B cell (primary cell): Measurements from ENCODE around the gene GATA1. TPM values are rescaled to one million over a fixed set of nuclear protein-coding genes. Genes with fewer than 3 reads are reported as not detected.

ENCODE experiments used
- ATAC-seq: fragments of 200-7000 bp; cut with Tn5 transposase; one replicate; pipeline ENCODE4 v1.10.0; 2021; ENCODE audit warnings: low read depth, mild to moderate bottlenecking, moderate number of reproducible peaks, moderate library complexity
- CTCF ChIA-PET: fragments of 350-600 bp; sonication (Branson Sonifier 250); formaldehyde crosslinking; loops from one replicate; lab custom pipeline; 2021; ENCODE audit warnings: antibody characterized with exemption, inconsistent platforms; lab: Charles Lee
- POLR2A ChIA-PET: fragments of 350-600 bp; sonication (Branson Sonifier 250); formaldehyde crosslinking; loops from one replicate; lab custom pipeline; 2021; ENCODE audit warnings: antibody characterized with exemption; lab: Charles Lee
- DNase-seq: peaks from one replicate; pipeline ENCODE4 v3.0.0; 2013
- H2AFZ ChIP-seq: 2 replicates; pipeline ENCODE4 v1.6.1; 2012; ENCODE audit warnings: mild to moderate bottlenecking, low read depth, low read length; ENCODE audit not compliant: insufficient read depth, poor library complexity, severe bottlenecking
- H3K27ac ChIP-seq, 2 donors: 1 replicate in 1 of 2; 2 replicates in 1 of 2; pipeline ENCODE4 v1.5.1; 2012 to 2013; ENCODE audit warnings: low read length in 2 of 2, mild to moderate bottlenecking in 2 of 2, moderate library complexity in 1 of 2
- H3K27me3 ChIP-seq, 4 experiments: fragments of 200-600 bp in 1 of 4; sonication (generic) in 1 of 4; replicated peaks in 1 of 4; 1 replicate in 2 of 4; 2 replicates in 2 of 4; pipeline versions ENCODE4 v1.6.1 to v1.7.0; 2013 to 2016; ENCODE audit warnings: low read length in 3 of 4, mild to moderate bottlenecking in 2 of 4, mixed read lengths in 1 of 4, moderate library complexity in 1 of 4; ENCODE audit not compliant: insufficient read depth in 4 of 4, control insufficient read depth in 3 of 4; ENCODE audit errors: control extremely low read depth in 1 of 4
- H3K36me3 ChIP-seq, 2 experiments: replicated peaks in 1 of 2; 1 replicate in 1 of 2; 2 replicates in 1 of 2; pipeline versions ENCODE4 v1.6.1 to v1.7.1; 2013; ENCODE audit warnings: low read length in 1 of 2; ENCODE audit not compliant: insufficient read depth in 2 of 2, control insufficient read depth in 1 of 2; ENCODE audit errors: control extremely low read depth in 1 of 2, extremely low read depth in 1 of 2
- H3K4me1 ChIP-seq, 2 donors: fragments of 200-600 bp in 1 of 2; sonication (generic) in 1 of 2; 1 replicate in 1 of 2; 2 replicates in 1 of 2; pipeline versions ENCODE4 v1.5.1 to v1.6.1; 2013 to 2017; ENCODE audit warnings: low read length in 2 of 2; ENCODE audit not compliant: control insufficient read depth in 2 of 2, insufficient read depth in 2 of 2
- H3K4me2 ChIP-seq: replicated peaks from 2 replicates; pipeline ENCODE3; 2012; ENCODE audit warnings: mild to moderate bottlenecking, low read depth, low read length; ENCODE audit not compliant: poor library complexity, severe bottlenecking
- H3K4me3 ChIP-seq, 5 experiments: fragments of 200-600 bp in 1 of 5; sonication (generic) in 1 of 5; 1 replicate in 3 of 5; 2 replicates in 2 of 5; pipeline versions ENCODE4 v1.5.1 to v1.7.0; 2011 to 2016; ENCODE audit warnings: low read length in 4 of 5, mild to moderate bottlenecking in 4 of 5, low read depth in 2 of 5, control low read depth in 1 of 5, moderate library complexity in 1 of 5; ENCODE audit not compliant: insufficient read depth in 1 of 5; ENCODE audit errors: control extremely low read depth in 1 of 5, extremely low read depth in 1 of 5
- H3K79me2 ChIP-seq: fragments of 200-600 bp; sonication (generic); one replicate; pipeline ENCODE4 v1.6.0; 2016; ENCODE audit warnings: low read length; ENCODE audit not compliant: control insufficient read depth, insufficient read depth
- H3K9ac ChIP-seq: fragments of 200-600 bp; sonication (generic); 2 replicates; pipeline ENCODE4 v1.6.1; 2017; ENCODE audit warnings: mild to moderate bottlenecking, low read length, moderate library complexity
- H3K9me3 ChIP-seq, 3 donors: one replicate each; pipeline versions ENCODE4 v1.6.1 to v1.7.1; 2013; ENCODE audit warnings: low read length in 2 of 3; ENCODE audit not compliant: control insufficient read depth in 2 of 3, insufficient read depth in 1 of 3; ENCODE audit errors: control extremely low read depth in 1 of 3
- H4K20me1 ChIP-seq: 2 replicates; pipeline ENCODE4 v1.6.0; 2012; ENCODE audit warnings: mild to moderate bottlenecking, low read length; ENCODE audit not compliant: insufficient read depth, control insufficient read depth, poor library complexity, severe bottlenecking
- H3K27ac Mint-ChIP-seq: one replicate; pipeline ENCODE4 v1.8.0; 2021; ENCODE audit warnings: mixed read lengths
- H3K27me3 Mint-ChIP-seq: one replicate; pipeline ENCODE4 v1.8.0; 2021; ENCODE audit warnings: mixed read lengths
- H3K4me1 Mint-ChIP-seq: one replicate; pipeline ENCODE4 v1.8.0; 2021; ENCODE audit warnings: mixed read lengths
- H3K4me3 Mint-ChIP-seq: one replicate; pipeline ENCODE4 v1.8.0; 2021; ENCODE audit warnings: mixed read lengths
- H3K9me3 Mint-ChIP-seq: one replicate; pipeline ENCODE4 v1.8.0; 2022; ENCODE audit warnings: mixed read lengths; ENCODE audit not compliant: insufficient read depth
- EZH2 ChIP-seq: IDR thresholded peaks from 2 replicates; pipeline ENCODE4 v1.6.1; 2012; ENCODE audit warnings: borderline replicate concordance, low read depth, mild to moderate bottlenecking, moderate library complexity, low read length; ENCODE audit not compliant: insufficient read depth, poor library complexity, severe bottlenecking
- WGBS: methylation state at CpG from one replicate; pipeline ENCODE4 v1.1.5; 2013; ENCODE audit warnings: missing lambda C conversion rate; ENCODE audit not compliant: insufficient coverage; 5-methylcytosine and 5-hydroxymethylcytosine counted together
- intact Hi-C: fragments of 100-400 bp; cut with micrococcal nuclease; formaldehyde crosslinking; loops from one replicate; pipeline ENCODE4 v1.10.0; 2022
- polyA plus RNA-seq: library from polyadenylated mRNA; depleted of rRNA; stranded (reverse); fragments of >200 nt; gene quantifications from 2 replicates; pipeline ENCODE4 v1.2.3, GENCODE V29; 2012
- total RNA-seq, 2 donors: library from RNA; stranded (reverse); fragments of 120-200 nt in 1 of 2; gene quantifications; 1 replicate in 1 of 2; 2 replicates in 1 of 2; pipeline versions ENCODE4 v1.2.3 to v1.2.4, GENCODE V29; 2013 to 2022
- TF ChIP-seq, protein P1 (sequence below): fragments of 200-600 bp; IDR thresholded peaks from one replicate; pipeline ENCODE4 v1.8.0; 2022; ENCODE audit warnings: antibody characterized with exemption, mild to moderate bottlenecking

GATA1 gene
- total and polyA plus RNA-seq, 2 donors (not counting 1 experiment from before 2014, with no cell fraction given): not detected

DNA sequence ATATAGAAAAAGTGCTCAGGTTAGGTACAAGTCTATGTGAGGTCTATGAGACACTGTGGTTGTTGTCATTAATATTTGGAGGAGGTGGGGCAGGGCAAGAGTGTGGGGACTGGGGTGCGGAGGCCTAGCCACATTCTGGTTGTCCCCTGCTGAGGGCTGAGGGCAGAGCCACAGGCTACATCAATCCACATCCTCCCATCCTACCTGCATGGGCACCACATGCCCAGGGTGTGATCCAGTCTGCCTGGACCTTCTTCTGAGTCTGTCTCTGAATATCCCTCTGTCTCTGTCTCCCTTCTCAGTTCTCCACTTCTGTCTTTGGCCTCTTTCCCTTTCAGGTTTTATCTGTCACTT is 1.2 kb upstream of the GATA1 start:
- H3K4me3 ChIP-seq: no peak overlapping the region
- ChIA-PET POLR2A (no interaction called here), CTCF (interaction anchor here (1.4 kb wide), 1 partner anchor 9 kb away, joined by 3 read pairs; no protein-coding TSS in a partner anchor)
- WGBS: no CpG with 5 or more reads among the region's 1 CpG
- no peak overlapping the region for H3K4me2 ChIP-seq
- no peak overlapping the region for H3K9ac ChIP-seq
- Mint-ChIP-seq H3K9me3 (no peaks in the 10 kb centered on the region), H3K4me3 (no peak overlapping the region), H3K27me3 (peaks cover 12% of the 10 kb centered on the region), H3K27ac (no peak overlapping the region), H3K4me1 (no peaks in the 10 kb centered on the region)
- ATAC-seq (no peak), DNase-seq (no peak)
- H3K27me3 ChIP-seq: no peaks in the 10 kb centered on the region
- no peaks in the 10 kb centered on the region for H3K9me3 ChIP-seq
- no peak overlapping the region for H3K27ac ChIP-seq
- no peak overlapping the region for H2AFZ ChIP-seq
- H4K20me1 ChIP-seq: no peaks in the 10 kb centered on the region
- no peaks in the 10 kb centered on the region for H3K36me3 ChIP-seq
- intact Hi-C loops: no loop called here
- no peak for TF ChIP-seq EZH2
- TF ChIP-seq, protein P1, sequence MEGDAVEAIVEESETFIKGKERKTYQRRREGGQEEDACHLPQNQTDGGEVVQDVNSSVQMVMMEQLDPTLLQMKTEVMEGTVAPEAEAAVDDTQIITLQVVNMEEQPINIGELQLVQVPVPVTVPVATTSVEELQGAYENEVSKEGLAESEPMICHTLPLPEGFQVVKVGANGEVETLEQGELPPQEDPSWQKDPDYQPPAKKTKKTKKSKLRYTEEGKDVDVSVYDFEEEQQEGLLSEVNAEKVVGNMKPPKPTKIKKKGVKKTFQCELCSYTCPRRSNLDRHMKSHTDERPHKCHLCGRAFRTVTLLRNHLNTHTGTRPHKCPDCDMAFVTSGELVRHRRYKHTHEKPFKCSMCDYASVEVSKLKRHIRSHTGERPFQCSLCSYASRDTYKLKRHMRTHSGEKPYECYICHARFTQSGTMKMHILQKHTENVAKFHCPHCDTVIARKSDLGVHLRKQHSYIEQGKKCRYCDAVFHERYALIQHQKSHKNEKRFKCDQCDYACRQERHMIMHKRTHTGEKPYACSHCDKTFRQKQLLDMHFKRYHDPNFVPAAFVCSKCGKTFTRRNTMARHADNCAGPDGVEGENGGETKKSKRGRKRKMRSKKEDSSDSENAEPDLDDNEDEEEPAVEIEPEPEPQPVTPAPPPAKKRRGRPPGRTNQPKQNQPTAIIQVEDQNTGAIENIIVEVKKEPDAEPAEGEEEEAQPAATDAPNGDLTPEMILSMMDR: no peak
- no peaks in the 10 kb centered on the region for H3K4me1 ChIP-seq
- no peaks in the 10 kb centered on the region for H3K79me2 ChIP-seq

DNA sequence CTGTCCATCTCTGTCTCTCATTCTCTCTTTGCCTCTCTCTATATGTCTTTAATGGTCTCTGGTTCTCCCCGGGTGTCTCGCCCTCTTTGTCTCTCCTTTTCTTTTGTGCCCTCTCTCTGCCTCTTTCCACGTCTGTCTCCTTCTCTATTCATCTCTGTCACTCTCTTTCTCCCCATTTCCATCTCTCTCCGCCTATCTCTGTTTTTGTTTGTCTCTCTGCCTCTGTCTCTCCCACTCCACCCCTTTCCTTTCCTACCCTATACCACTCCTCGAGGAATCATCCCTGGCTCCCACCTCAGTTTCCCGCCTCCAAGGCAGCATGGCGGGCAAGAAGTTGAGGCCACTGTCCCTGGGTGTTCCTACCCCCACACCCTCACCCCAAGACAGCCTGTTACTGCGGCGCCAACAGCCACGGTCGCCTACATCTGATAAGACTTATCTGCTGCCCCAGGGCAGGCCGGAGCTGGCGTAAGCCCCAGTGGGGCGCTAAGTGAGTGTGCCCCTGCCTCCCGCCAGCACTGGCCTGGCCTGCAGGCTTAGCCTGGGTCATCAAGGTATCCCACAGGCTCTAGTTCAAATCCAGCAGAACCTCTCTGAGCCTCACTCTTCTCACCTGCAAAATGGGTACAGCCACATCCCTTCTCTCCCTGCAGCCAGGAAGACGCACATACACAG is 713 bp upstream of the GATA1 start:
- no peaks in the 10 kb centered on the region for H3K4me1 Mint-ChIP-seq
- Histone ChIP-seq H3K9me3 (no peaks in the 10 kb centered on the region), H3K27me3 (no peaks in the 10 kb centered on the region), H3K4me2 (no peak overlapping the region), H3K27ac (no peak overlapping the region), H4K20me1 (no peaks in the 10 kb centered on the region), H3K9ac (no peak overlapping the region), H3K4me3 (no peak overlapping the region), H3K79me2 (no peaks in the 10 kb centered on the region), H3K4me1 (no peaks in the 10 kb centered on the region), H2AFZ (no peak overlapping the region), H3K36me3 (no peaks in the 10 kb centered on the region)
- peaks cover 12% of the 10 kb centered on the region for H3K27me3 Mint-ChIP-seq
- ChIA-PET CTCF (no interaction called here), POLR2A (no interaction called here)
- ATAC-seq: no peak
- WGBS: 93% methylated on average over 6 of the region's 16 CpGs
- H3K4me3 Mint-ChIP-seq: no peak overlapping the region
- TF ChIP-seq, protein P1: no peak
- intact Hi-C loops: no loop called here
- H3K27ac Mint-ChIP-seq: no peak overlapping the region
- DNase-seq: no peak
- H3K9me3 Mint-ChIP-seq: no peaks in the 10 kb centered on the region
